ENCODE measurements around the gene PLXNB1.
"Not testable (repeated sequence)": the region's sequence is repeated elsewhere in the genome, so short reads cannot be mapped to it uniquely, and the experiment has no call there.

PLXNB1 gene, protein sequence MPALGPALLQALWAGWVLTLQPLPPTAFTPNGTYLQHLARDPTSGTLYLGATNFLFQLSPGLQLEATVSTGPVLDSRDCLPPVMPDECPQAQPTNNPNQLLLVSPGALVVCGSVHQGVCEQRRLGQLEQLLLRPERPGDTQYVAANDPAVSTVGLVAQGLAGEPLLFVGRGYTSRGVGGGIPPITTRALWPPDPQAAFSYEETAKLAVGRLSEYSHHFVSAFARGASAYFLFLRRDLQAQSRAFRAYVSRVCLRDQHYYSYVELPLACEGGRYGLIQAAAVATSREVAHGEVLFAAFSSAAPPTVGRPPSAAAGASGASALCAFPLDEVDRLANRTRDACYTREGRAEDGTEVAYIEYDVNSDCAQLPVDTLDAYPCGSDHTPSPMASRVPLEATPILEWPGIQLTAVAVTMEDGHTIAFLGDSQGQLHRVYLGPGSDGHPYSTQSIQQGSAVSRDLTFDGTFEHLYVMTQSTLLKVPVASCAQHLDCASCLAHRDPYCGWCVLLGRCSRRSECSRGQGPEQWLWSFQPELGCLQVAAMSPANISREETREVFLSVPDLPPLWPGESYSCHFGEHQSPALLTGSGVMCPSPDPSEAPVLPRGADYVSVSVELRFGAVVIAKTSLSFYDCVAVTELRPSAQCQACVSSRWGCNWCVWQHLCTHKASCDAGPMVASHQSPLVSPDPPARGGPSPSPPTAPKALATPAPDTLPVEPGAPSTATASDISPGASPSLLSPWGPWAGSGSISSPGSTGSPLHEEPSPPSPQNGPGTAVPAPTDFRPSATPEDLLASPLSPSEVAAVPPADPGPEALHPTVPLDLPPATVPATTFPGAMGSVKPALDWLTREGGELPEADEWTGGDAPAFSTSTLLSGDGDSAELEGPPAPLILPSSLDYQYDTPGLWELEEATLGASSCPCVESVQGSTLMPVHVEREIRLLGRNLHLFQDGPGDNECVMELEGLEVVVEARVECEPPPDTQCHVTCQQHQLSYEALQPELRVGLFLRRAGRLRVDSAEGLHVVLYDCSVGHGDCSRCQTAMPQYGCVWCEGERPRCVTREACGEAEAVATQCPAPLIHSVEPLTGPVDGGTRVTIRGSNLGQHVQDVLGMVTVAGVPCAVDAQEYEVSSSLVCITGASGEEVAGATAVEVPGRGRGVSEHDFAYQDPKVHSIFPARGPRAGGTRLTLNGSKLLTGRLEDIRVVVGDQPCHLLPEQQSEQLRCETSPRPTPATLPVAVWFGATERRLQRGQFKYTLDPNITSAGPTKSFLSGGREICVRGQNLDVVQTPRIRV (N-terminal part only)

DNA sequence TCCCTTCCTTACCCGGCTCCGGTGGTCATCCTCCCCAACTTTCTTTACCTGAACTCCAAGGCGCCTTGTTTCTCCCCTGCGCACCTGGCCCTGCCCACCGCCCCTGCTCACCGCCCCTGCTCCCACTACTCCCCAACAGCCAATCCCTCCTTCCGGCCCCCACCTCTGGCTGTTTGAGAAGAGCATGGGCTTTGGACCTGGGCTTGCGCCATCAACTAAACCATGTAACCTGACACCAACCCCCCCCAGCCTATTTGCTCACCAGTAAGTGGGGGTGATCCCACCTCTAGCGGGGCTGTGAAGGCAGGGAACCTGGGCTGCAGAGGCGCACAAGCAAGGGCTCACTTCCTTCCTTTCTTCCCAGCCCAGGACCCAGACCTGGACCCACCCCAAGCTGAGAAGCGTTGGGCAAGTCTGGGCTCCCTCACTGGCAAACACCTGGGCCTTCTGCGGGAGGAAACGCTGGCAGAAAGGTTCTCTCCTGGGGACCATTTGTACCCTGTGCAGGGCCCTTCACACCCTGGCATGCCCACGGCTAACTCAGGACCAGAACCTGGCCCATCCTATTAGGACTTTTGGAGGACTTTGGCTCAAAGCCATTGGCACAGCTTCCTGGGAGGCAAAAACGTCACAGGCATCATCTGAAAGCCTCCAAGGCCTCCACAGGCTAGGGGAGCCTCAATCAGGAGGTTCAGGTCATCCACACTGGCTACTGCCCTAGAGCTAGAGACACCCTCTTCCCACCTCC is at the start of gene PLXNB1:
Gene PLXNB1, minus strand, starts transcription at position 127 of the 748 bp plus-strand sequence. CDS start 5,475 bp downstream, outside the sequence.
- no peak for DNase-seq

DNA sequence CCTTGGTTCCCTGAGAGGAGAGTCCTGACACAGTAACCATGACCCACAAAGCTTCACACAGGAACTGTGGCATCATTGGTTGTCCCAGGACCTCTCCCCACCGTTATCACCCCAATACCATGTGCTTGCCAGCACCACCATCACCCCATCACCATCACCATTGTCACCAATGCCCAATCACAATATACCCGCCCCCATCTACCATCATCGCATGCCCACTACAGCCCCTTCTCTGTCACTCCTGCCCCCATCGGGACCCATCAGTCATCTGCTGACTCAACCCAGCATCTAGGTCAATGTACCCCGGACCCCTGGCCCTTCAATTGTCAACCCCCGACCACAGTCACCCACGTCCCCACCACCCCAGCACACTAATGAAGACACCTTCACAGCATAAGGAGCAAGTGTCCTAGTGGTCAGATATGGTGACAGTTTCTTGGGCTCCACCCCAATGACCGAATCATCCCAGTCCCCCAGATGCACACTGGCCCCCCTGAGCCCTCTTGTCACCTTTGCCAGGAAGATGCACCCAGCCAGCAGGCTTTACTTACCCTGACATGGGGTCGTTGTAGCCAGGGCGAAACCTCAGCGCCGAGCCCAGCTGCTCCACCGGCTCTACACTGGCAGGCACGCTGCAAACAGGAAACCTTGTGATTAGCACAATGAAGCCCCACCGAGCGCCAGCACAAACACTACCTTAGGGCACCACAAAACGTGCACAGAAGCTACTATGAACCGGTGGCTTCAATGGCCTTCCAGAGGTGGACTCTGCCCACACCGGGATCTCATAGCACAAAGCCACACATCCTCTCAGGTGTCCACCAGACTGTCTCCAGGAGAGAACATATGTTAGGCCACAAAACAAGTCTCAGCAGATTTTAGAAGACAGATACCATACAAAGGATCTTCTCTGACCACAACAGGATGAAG is 49.0 kb upstream of the PLXNB1 start:
- DNase-seq: peak in 2 of 4 experiments; percentile 49 to 56

DNA sequence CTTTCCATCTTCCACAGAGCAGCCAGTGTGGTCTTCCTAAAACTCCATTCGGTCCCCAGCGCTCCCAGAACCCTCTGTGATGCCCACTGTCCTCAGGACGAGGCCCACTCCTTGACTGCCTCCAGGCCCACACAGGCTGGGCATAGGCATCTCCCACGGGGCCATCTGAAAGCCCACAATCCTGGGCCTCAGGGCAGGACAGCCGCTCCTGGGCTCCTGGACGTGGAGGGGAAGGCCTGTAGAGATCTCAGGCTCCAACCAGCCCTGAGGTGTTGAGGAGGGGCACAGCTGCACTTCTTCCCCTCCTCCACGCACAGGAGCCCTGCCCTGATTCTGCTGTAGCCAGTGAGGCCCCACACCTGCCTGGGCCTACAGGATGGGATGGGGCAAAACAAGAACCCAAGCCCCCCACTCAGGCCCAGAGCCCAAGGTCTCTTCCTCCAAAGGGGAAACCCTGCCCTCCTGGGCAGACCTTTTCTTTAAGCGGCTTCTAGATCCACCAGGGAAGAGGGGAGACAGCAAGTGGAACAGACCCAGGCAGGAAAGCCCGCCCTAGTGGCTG is 48.2 kb upstream of the PLXNB1 start:
- no peak for DNase-seq

DNA sequence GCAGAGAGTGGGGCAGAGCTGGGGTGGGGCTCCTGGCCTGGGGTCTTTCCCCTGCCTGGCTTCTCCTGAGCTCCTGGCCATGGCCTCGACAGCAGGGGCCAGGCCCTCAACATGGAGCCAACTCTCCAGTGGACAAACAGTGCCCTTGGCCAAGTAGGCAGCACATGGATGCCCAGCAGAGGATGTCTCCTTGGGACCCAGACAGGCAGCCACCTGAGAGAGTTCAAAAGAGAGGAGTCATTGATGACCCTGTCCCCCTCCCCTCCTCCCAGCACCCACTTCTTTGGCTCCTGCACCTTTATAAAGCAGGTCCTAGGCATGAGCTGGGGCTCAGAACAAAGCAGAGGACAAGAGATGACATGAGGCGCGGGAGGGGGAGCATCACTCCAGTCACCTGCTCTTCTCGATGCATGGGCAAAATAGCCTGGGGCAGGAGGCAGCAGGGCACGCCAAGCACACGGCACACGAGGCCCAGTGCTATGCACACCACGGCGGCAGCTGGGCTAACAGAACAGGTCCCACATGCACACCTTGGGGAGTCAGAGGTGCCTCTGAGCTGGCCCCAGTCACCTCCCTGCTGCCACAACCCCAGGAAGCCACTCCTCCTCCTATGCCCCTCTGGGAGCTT is 46.7 kb upstream of the PLXNB1 start:
- DNase-seq: no peak

DNA sequence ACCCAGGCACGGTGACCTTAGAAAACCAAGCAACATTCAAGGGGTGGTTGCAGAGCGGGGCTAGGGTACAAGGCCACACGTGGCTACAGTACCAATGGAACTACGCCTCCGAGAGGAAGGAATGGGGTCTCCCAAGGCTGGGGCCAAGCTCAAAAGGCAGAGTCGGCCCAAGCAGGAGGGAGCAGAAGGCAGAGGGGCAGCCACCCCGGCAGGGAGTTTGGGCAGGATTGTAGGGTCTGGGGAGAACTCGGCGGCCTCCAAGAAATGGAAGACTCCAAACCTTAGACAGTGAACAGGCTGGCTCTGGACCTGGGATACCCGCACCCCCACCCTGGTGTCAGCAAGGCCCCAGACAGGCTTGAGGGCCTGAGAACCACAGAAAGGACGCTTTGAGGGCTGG is 45.3 kb upstream of the PLXNB1 start:
- no peak for DNase-seq

DNA sequence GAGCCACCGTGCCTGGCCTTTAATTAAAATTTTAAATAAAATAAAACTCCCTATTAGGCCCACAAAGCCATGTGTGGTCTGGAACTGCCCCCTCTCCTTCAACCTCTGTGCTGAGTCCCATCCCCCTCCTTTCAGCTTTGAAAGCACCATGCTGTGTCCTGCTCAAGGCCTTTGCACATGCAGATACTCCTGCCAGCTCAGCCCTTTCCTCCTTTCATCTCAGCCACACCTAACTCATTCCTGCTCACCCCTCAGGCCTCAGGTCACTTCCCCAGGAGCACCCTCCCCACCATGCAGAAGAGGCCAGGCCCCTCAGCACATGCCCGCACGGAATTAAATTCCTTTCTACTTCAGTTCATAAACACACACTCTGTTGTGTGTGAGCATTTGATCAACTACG is 44.7 kb upstream of the PLXNB1 start:
- DNase-seq: no peak

DNA sequence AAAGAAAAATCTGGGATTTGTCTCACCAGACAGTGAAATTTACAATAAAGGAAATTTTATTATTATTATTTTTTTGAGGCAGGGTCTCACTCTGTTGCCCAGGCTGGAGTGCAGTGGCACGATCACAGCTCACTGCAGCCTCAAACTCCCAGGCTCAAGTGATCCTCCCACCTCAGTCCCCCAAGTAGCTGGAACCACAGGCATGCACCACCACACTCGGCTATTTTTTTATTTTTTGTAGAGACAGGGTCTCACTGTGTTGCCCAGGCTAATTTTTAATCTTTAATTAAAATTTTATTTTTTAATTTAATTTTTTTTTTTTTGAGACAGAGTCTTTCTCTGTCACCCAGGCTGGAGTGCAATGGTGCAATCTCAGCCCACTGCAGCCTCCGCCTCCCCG is 44.1 kb upstream of the PLXNB1 start:
- not testable (repeated sequence) for DNase-seq

DNA sequence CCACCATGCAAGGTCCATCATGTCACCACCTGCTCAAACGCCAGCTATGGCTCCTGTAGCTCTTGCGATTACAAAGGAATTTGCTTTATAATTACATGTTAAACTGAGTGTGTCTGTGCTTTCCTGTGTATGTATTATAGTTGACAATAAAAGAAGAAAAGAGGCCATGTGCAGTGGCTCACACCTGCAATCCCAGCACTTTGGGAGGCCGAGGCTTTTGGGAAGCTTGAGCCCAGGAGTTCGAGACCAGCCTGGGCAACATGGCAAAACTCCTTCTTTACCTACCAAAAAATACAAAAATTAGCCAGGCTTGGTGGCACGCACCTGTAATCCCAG is 43.7 kb upstream of the PLXNB1 start:
- no peak for DNase-seq

DNA sequence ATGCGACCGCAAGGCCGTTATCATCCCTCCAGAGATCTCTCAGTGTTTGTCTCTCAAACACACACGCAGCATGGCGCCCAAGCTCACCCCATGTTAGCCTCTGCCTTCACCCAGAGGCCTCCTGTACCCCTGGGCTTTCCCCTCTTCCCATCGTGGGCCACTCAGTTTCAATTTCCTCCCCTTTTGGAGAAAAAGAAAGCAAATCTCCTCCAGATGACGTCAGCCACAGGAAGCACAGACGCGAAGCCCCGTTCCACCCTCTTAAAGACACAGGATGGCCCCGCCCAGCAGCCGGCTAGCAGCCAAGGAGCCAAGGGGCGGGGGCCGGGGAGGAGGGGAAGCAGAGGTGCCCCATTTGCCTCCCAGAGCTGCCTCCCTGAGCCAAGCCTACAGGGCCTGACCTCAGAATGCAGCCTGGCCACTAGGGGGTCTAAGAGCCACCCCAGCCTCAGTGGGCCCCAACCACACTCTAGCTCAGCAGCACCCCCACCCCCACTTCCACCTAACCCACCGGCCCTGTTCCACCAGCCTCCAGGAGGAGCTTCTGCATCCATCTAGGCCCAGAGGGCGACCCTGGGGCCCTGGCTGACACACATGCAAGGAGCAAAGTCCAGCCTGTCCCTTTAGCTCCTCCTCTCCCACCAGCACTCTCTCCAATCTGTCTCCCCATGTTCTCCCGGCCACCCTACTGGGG is 43.2 kb upstream of the PLXNB1 start:
- DNase-seq: peak; percentile 59 to 94 (median 78)

DNA sequence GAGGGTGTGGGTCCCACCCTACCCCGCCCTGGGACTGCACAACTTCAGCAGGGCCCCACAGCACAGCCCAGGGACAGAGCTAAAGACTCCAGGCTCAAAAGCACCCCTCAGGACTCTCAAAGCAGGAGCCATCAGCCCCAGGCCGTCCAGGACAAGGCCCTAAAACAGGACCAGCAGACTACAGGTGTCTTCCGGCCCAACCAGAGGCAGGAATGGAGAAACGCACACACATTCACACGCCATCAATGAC is 42.7 kb upstream of the PLXNB1 start:
- DNase-seq: peak in 1 of 4 experiments; percentile 56

DNA sequence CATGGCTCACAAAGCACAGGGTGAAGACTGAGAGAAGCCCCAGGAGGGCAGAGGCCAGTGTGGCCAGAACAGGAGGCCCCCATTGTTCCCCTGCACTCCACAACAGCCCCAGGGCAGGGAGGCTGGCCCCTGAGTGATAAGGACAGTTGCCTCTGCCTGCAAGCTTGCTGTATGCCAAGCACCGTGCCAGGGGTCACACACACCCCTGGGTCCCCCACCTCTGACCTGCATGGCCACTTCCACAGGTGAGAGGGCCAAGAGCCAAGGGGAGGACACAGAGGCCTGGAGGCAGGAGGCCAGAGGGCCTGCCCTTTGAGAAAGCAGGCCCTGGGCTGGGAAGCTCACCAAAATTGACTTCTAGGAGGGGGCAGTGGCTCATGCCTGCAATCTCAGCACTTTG is 40.4 kb upstream of the PLXNB1 start:
- DNase-seq: no peak

DNA sequence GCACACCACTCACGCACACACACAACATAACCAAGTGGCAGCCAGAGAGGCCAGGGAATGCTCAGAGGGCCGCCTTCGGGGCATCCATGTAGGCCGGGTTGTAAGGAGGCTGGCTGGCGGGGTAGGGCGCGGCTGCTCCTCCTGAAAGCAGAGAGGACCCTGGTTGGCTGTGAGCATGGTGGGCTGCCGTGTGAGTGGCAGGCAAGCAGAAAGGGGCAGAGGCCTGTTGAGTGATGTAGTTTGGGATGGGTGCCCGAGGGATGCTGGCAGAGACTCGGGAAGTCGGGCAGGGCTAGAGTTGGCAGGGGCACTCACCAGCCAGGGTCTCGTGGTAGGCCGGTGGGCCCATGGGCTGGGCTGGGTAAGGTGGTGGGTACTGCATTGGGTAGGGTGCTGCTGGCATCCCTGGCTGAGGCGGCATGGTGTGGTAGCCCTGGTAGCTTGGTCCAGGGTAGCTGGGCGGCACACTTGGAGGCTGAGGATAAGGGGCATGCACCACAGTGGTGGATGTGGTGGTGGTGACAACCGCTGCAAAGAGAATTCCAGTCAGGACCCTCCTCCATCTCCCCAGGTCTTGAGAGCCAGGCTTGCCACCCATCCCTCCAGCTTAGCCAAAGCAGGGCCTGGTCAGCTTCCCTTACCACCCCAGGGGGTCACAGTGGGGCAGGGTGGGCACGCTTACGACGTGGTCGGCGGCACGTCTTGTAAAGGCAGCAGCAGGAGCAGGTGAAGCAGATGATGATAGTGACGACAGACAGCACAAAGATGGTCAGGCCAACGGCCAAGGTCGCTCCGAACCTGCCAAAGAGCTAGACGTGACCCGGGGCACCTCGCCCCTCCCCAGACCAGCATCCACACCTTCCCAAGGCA is 39.4 kb upstream of the PLXNB1 start:
- DNase-seq: no peak

DNA sequence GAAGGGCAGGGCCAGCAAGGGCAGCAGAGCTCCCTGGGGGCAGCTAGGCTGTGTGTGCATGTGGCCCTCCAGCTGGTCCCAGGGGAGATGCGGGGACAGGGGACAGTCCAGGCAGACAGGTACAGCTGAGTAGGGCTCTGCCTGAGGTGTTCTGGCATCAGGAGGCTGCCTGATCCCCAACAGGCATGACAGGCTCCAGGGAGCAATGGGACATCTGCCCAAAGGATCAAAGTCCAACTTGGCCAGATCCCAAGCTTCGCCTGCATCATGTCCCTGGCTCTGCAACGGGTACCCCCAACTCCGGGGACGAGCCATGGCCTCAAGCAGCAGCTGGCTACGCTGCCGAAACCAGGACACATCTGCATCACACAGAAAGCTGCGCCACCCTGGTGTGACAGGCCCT is 38.4 kb upstream of the PLXNB1 start:
- DNase-seq: no peak

DNA sequence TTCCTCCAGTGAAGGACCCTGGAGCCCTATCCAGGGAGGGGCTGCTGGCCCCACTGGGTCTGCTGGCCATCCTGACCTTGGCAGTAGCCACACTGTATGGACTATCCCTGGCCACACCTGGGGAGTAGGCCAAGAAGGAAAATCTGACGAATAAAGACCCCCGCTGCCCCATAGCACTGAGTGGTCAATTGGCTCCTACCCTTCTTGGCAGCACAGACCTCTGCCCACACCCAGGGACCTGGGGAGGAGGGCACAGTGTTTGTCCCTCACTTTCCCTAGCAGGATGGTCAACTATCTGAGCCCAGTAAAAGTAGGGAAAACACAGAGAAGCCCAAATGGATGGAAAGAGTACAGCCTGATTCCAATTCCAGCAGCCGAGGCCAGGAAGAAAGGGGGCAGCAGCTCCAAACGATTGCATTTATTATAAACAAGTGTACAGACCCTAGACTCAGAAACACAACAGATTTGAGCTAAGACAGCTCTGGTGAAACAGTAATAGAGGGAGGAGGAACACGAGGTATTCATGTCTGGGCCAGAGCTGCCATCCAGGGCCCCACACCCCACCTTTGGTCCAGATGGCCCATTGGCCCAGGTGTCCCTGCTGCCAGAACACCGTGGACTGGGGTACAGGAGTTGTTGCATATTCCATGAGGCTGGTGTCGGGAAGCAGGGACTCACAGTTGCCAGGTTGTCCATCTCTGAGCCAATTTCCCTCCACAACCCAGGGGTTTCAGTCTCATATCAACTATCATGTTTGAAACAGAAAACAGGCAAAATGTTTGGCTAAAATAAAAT is 37.8 kb upstream of the PLXNB1 start:
- DNase-seq: no peak

DNA sequence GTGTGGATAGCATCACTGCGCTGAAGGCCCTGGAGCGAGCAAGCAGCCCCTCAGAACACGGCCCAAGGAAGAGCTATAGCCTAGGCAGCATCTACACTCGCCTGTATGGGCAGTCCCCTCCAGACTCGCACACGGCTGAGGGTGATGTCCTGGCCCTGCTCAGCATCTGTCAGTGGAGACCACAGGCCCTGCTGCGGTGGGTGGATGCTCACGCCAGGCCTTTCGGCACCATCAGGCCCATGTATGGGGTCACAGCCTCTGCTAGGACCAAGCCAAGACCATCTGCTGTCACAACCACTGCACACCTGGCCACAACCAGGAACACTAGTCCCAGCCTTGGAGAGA is 37.2 kb upstream of the PLXNB1 start:
- DNase-seq: no peak

DNA sequence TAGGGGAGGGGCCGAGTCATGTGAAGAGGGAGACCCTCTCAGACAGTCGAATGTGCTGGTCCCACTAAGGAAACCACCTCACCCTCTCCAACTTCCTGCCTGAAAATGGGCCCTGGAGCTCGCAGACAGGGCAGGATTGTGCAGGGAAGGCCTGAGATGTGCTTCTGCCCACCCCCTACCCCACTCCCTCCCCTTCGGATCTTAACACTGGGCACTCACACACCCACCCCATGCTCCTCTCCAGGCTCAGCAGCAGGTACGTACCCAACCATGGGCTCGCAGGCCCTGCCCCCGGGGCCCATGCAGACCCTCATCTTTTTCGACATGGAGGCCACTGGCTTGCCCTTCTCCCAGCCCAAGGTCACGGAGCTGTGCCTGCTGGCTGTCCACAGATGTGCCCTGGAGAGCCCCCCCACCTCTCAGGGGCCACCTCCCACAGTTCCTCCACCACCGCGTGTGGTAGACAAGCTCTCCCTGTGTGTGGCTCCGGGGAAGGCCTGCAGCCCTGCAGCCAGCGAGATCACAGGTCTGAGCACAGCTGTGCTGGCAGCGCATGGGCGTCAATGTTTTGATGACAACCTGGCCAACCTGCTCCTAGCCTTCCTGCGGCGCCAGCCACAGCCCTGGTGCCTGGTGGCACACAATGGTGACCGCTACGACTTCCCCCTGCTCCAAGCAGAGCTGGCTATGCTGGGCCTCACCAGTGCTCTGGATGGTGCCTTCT is 36.7 kb upstream of the PLXNB1 start:
- DNase-seq: no peak

DNA sequence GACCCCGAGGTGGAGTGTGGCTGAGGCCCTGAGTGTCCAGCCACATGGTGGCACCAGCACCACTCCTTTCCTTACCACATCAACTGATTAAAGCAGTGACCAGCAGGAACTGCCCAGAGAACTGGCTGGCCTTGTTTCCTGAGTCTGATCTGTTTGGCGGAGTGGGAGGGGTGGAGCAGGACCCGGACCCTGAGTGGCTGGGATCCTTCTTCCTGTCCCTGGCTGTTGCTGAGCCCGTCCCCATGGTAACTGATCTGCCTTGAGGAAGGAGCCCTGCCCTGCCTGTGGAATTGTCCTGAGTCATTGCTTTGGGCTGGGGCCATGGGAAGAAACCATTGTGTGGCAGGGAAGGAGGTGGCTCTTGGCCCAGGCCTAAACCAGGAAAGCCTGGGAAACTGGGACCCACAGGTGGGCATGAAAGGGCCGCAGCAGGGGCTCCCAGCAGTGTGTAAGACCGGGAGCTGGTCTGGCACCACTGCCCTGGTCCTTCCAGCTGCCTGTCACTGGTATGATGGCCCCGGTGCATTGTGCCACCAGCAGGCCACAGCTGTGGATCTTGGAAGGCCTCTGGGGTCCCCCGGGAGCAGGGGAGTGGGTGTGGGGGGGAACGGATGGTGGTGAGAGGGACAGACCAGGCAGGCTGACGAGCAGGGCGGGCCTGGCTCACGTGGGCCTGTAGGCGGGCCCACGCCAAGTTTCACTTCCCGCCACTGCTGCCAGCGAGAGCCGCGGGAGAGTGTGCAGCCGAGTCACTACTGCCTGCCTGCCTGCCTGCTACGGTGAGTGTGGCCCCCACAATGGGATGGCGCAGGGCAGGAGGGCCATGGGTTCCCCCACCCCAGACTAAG is 35.9 kb upstream of the PLXNB1 start:
- peak in 3 of 4 experiments; percentile 36 to 76 (median 62) for DNase-seq

All from activated naive CD4-positive, alpha-beta T cell (primary cell).